ENCODE results near the gene SLC9C2.
A peak's percentile ranks its signal among the peaks of the same experiment; 100 is the strongest.
"Not testable (repeated sequence)": the region's sequence is repeated elsewhere in the genome, so short reads cannot be mapped to it uniquely, and the experiment has no call there.

SLC9C2 gene

DNA sequence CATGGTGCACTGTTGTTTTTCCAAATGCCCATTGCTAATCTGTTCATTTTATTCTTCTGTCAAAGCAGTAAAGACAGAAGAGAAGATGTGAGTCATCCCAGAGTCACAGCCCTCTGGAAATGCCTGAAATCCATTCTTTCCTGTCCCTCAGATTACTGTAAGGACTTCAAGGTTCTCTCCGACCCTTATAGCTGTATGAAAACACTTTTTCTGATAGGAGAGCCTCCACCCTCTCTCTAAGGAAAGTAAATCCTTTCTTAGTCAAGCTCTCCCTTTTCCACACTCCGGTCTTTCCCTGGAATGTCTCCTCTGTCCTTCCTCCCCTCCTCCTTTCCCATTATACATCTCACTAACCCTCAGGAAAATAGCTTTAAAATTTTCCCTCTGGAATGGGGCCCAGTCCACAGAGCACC, 129.3 kb downstream of the SLC9C2 start:
- H3K4me3 ChIP-seq (ENCODE audit: low read depth, low read length): no peak overlapping the region
- TF ChIP-seq, protein P1, sequence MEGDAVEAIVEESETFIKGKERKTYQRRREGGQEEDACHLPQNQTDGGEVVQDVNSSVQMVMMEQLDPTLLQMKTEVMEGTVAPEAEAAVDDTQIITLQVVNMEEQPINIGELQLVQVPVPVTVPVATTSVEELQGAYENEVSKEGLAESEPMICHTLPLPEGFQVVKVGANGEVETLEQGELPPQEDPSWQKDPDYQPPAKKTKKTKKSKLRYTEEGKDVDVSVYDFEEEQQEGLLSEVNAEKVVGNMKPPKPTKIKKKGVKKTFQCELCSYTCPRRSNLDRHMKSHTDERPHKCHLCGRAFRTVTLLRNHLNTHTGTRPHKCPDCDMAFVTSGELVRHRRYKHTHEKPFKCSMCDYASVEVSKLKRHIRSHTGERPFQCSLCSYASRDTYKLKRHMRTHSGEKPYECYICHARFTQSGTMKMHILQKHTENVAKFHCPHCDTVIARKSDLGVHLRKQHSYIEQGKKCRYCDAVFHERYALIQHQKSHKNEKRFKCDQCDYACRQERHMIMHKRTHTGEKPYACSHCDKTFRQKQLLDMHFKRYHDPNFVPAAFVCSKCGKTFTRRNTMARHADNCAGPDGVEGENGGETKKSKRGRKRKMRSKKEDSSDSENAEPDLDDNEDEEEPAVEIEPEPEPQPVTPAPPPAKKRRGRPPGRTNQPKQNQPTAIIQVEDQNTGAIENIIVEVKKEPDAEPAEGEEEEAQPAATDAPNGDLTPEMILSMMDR (IDR thresholded peaks at IDR 0.05; ENCODE audit: insufficient read depth, low read depth, low read length, missing control alignments): no peak
- no peak for DNase-seq (ENCODE audit: low read depth)

DNA sequence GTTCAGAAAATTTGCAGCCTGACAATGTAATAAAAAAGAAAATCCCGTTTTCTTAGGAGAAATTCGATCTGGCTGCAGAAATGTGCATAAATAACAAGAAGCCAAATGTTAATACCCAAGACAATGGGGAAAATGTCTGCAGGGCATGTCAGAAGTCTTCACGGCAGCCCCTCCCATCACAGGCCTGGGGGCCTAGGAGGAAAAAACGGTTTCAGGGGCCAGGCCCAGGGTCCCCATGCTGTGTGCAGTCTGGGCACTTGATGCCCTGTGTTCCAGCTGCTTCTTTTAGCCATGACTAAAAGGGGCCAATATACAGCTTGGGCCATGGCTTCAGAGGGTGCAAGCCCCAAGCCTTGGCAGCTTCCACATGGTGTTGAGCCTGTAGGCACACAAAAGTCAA, 132.3 kb downstream of the SLC9C2 start:
- no peak overlapping the region for H3K4me3 ChIP-seq (ENCODE audit: low read depth, low read length)
- DNase-seq (ENCODE audit: low read depth): no peak
- TF ChIP-seq, protein P1 (IDR thresholded peaks at IDR 0.05; ENCODE audit: insufficient read depth, low read depth, low read length, missing control alignments): no peak

DNA sequence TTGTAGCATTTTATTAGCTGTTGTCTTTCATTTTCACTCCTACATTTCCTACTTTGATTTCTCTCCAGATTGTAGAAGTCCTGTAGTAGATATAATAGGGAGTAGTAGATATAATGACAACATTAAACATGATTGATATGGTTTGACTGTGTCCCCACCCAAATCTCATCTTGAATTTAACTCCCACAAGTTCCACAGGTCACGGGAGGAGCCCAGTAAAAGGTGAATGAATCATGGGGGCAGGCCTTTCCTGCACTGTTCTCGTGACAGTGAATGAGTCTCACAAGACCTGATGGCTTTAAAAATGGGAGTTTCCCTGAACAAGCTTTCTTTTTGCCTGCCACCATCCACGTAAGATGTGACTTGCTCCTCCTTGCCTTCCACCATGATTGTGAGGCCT, 133.2 kb downstream of the SLC9C2 start:
- no peak for DNase-seq (ENCODE audit: low read depth)
- TF ChIP-seq, protein P1 (IDR thresholded peaks at IDR 0.05; ENCODE audit: insufficient read depth, low read depth, low read length, missing control alignments): no peak

DNA sequence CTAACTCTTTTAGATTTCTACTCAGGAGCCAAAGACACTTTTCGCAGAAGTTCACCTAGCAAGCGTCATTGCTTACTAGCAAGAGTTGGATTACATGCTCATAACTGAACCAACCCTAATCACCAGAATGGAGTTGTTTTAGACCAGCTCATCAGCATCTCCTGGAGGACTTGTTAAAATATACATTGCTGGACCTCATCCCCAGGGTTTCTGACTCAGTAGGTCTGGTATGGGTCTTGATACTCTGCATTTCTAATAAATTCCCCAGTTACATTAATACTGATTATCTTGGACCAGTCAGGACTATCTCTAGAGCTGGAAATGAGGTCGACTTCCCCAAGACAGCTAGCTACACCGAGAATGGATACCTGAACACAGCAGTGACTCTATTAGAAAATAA, 135.4 kb downstream of the SLC9C2 start:
- TF ChIP-seq, protein P1 (IDR thresholded peaks at IDR 0.05; ENCODE audit: insufficient read depth, low read depth, low read length, missing control alignments): no peak
- H3K4me3 ChIP-seq (ENCODE audit: low read depth, low read length): no peak overlapping the region
- DNase-seq (ENCODE audit: low read depth): no peak

More for the DNA sequence above, 133.2 kb downstream of the SLC9C2 start:
- H3K4me3 ChIP-seq (ENCODE audit: low read depth, low read length): no peak overlapping the region

DNA sequence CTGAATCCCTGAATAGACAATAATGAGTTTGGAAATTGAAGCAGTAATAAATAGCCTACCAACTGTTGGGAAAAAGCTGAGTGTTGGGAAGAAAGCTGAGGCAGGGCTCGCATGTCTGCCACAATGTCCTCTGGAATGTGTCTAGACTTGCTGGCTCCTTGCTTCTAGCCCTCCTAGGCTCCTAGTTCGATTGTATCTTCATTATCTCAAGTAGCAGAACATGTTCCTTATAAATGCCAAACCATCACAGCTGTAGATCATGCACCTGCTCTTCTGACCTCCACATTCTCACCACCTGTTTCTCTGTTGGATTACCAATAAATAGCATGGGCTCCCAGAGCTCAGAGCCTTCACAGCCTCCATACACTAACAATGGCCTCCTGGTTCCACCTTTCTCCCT, 138.7 kb downstream of the SLC9C2 start:
- H3K4me3 ChIP-seq (ENCODE audit: low read depth, low read length); DNase-seq (ENCODE audit: low read depth): not testable (repeated sequence)

DNA sequence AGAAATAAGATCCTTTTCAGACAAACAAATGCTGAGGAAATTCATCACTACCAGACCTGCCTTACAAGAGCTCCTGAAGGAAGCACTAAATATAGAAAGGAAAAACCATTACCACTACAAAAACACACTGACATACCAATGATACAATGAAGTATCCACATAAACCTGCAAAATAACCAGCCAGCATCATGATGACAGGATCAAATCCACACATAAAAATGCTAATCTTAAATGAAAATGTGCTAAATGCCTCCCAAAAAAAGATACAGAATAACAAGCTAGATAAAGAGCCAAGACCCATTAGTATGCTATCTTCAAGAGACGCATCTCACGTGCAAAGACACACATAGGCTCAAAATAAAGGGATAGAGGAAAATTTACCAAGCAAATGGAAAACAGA, 140.2 kb downstream of the SLC9C2 start:
- H3K4me3 ChIP-seq (ENCODE audit: low read depth, low read length); DNase-seq (ENCODE audit: low read depth): not testable (repeated sequence)

DNA sequence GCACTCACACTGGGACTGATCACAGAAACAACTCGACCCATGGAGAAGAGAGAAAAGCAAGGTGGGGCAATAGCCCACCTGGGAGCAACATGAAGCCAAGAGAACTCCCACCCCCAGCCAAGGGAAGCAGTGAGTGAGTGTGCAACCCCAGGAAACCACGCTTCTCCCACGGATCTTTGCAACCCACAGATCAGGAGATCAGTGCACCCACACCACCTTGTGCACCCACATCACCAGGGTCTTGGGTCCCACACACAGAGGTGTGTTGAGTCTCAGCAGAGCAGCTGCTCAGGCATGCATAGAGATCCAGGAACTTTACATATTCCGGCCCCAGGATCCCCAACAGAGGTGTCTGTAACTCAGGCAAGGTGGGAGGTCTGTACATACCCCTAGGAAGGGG, 143.0 kb downstream of the SLC9C2 start:
- H3K4me3 ChIP-seq (ENCODE audit: low read depth, low read length): no peak overlapping the region
- no peak for DNase-seq (ENCODE audit: low read depth)
- TF ChIP-seq, protein P1 (IDR thresholded peaks at IDR 0.05; ENCODE audit: insufficient read depth, low read depth, low read length, missing control alignments): no peak

DNA sequence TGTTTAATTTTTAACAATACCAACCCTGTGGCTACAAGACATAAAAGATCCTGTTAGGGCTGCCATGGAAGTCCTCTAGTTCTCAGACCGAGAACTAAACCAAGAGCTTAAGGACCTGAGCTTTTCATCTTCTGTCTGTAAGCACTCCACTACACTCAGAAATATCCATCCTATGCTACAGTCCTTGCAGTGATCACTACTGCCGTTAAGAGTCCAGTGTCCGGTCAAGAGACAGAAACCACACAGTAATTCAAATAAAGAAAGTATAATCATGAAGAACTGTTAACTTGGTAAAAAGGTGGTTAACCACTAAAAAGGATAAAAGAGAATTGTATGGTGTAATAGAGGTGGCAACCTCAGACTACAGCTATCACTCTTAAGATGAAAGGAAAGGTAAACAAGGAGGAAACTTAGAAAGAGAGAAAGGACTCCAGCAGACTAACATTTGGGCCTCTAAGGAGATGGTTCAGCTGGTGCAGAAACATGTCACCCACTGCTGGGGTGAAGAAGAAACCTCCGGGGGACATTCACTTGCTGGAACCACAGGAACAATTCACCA, 147.8 kb downstream of the SLC9C2 start:
- DNase-seq (ENCODE audit: low read depth): peak; percentile 5
- TF ChIP-seq, protein P1 (IDR thresholded peaks at IDR 0.05; ENCODE audit: insufficient read depth, low read depth, low read length, missing control alignments): no peak
- H3K4me3 ChIP-seq (ENCODE audit: low read depth, low read length): no peak overlapping the region
